ENCODE results near the gene MUSTN1. TPM values are rescaled to one million over a fixed set of nuclear protein-coding genes. Genes with fewer than 3 reads are reported as not detected.

MUSTN1 gene
- total and polyA plus RNA-seq, 2 donors (not counting 3 experiments of a cell fraction or from before 2014, with no cell fraction given), result 1.1 to 2.2 TPM

GRCh38 chr3:52791928-52792327, 42.9 kb downstream of the MUSTN1 start:
- BruUV-seq (replicated peaks), result no TSS peak
- ChIA-PET CTCF (interaction anchor here (0.9 to 2.3 kb wide), 4 partner anchors 9 to 87 kb away, joined by 3 to 5 read pairs (median 4); no protein-coding TSS in a partner anchor), POLR2A (no interaction called here)
- no peak overlapping the region for H3K4me2 ChIP-seq (ENCODE audit: insufficient read depth, low read length)
- no peak for FAIRE-seq
- intact Hi-C loops (cut with micrococcal nuclease) (no loop called here), dilution Hi-C loops (cut with MboI; ENCODE audit: extremely low pct_ligation_motif_present, low sequenced_read_pairs) (no loop called here)
- no peak overlapping the region for H2AFZ ChIP-seq (ENCODE audit: low read depth, low read length)
- no peak for DNase-seq (ENCODE audit: low read depth, low spot score)
- H3K36me3 ChIP-seq (ENCODE audit: control insufficient read depth in 2 of 2, extremely low read depth in 1 of 2, insufficient read depth in 2 of 2, low read length in 2 of 2), result no peaks in the 10 kb centered on the region
- no peak for TF ChIP-seq MAX (IDR thresholded peaks at IDR 0.05; ENCODE audit: insufficient read depth, insufficient read length)
- no peak for TF ChIP-seq GATA2 (IDR thresholded peaks at IDR 0.05; ENCODE audit: insufficient read depth, insufficient read length, low read depth, low read length)
- no peak for TF ChIP-seq MYC (IDR thresholded peaks at IDR 0.05; ENCODE audit: low read depth, low read length)
- no peak for TF ChIP-seq FOS (IDR thresholded peaks at IDR 0.05; ENCODE audit: borderline replicate concordance, insufficient read depth, low read length)
- no peak for TF ChIP-seq CTCF (IDR thresholded peaks at IDR 0.05; ENCODE audit: extremely low read depth in 1 of 2, insufficient read depth in 1 of 2, low read depth in 1 of 2, low read length in 2 of 2)
- H3K4me3 ChIP-seq (replicated peaks in 1 of 3; ENCODE audit: insufficient read depth in 1 of 3, low read depth in 1 of 3, low read length in 3 of 3), result no peak overlapping the region
- H3K27ac ChIP-seq (ENCODE audit: insufficient read depth, low read depth, low read length), result no peak overlapping the region
- no peaks in the 10 kb centered on the region for H3K4me1 ChIP-seq (ENCODE audit: control insufficient read depth, extremely low read depth, insufficient read depth, low read length)
- no peaks in the 10 kb centered on the region for H3K79me2 ChIP-seq (ENCODE audit: control insufficient read depth, insufficient read depth, low read length)
- H3K9me3 ChIP-seq (replicated peaks; ENCODE audit: control insufficient read depth, insufficient read depth, low read length), result no peaks in the 10 kb centered on the region
- no peaks in the 10 kb centered on the region for H4K20me1 ChIP-seq (replicated peaks; ENCODE audit: control insufficient read depth, extremely low read depth, insufficient read depth, low read length)
- no peaks in the 10 kb centered on the region for H3K27me3 ChIP-seq (ENCODE audit: control insufficient read depth in 2 of 2, insufficient read depth in 2 of 2, low read length in 2 of 2)
- H3K9me1 ChIP-seq (replicated peaks; ENCODE audit: control insufficient read depth, extremely low read depth, insufficient read depth, low read length), result no peaks in the 10 kb centered on the region
- H3K9ac ChIP-seq (replicated peaks; ENCODE audit: extremely low read depth, insufficient read depth, low read length), result no peak overlapping the region

DNA sequence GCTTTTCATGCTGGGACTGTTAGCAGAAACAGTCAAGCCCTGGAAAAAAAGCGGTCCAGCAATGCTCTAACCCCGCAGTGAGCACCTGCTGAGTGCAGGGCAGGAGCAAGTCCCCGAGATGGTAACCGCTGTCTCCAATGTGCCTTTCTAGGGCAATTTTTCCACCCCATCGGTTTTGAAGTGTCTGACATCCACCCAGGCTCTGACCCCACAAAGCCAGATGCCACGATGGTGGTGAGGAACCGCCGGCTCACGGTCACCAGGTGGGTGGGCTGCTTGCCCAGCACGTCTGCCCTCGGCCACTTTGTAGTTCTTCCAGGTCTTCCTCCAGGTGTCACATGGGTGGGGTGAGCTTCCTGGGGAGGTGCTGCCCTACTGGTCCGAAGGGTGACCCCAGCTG, 43.5 kb downstream of the MUSTN1 start:
- Histone ChIP-seq H3K4me2 (ENCODE audit: insufficient read depth, low read length) (no peak overlapping the region), H3K9ac (replicated peaks; ENCODE audit: extremely low read depth, insufficient read depth, low read length) (no peak overlapping the region), H4K20me1 (replicated peaks; ENCODE audit: control insufficient read depth, extremely low read depth, insufficient read depth, low read length) (no peaks in the 10 kb centered on the region), H3K27me3 (ENCODE audit: control insufficient read depth in 2 of 2, insufficient read depth in 2 of 2, low read length in 2 of 2) (no peaks in the 10 kb centered on the region), H3K4me3 (replicated peaks in 1 of 3; ENCODE audit: insufficient read depth in 1 of 3, low read depth in 1 of 3, low read length in 3 of 3) (no peak overlapping the region), H3K79me2 (ENCODE audit: control insufficient read depth, insufficient read depth, low read length) (no peaks in the 10 kb centered on the region), H3K27ac (ENCODE audit: insufficient read depth, low read depth, low read length) (no peak overlapping the region), H3K4me1 (ENCODE audit: control insufficient read depth, extremely low read depth, insufficient read depth, low read length) (no peaks in the 10 kb centered on the region), H3K9me3 (replicated peaks; ENCODE audit: control insufficient read depth, insufficient read depth, low read length) (no peaks in the 10 kb centered on the region), H2AFZ (ENCODE audit: low read depth, low read length) (no peak overlapping the region), H3K9me1 (replicated peaks; ENCODE audit: control insufficient read depth, extremely low read depth, insufficient read depth, low read length) (no peaks in the 10 kb centered on the region), H3K36me3 (ENCODE audit: control insufficient read depth in 2 of 2, extremely low read depth in 1 of 2, insufficient read depth in 2 of 2, low read length in 2 of 2) (no peaks in the 10 kb centered on the region)
- intact Hi-C loops (cut with micrococcal nuclease), result no loop called here
- POLR2A ChIA-PET, result no interaction called here
- BruUV-seq (replicated peaks), result no TSS peak
- CTCF ChIA-PET, result interaction anchor here (0.9 to 1.6 kb wide), 2 partner anchors 8 to 88 kb away, joined by 3 to 4 read pairs; no protein-coding TSS in a partner anchor
- no peak for FAIRE-seq
- dilution Hi-C loops (cut with MboI; ENCODE audit: extremely low pct_ligation_motif_present, low sequenced_read_pairs), result no loop called here
- no peak for TF ChIP-seq MYC (IDR thresholded peaks at IDR 0.05; ENCODE audit: low read depth, low read length)
- no peak for TF ChIP-seq CTCF (IDR thresholded peaks at IDR 0.05; ENCODE audit: extremely low read depth in 1 of 2, insufficient read depth in 1 of 2, low read depth in 1 of 2, low read length in 2 of 2)
- TF ChIP-seq FOS (IDR thresholded peaks at IDR 0.05; ENCODE audit: borderline replicate concordance, insufficient read depth, low read length), result no peak
- no peak for TF ChIP-seq EZH2 (IDR thresholded peaks at IDR 0.05; ENCODE audit: borderline replicate concordance, low read depth, low read length, severe bottlenecking)
- no peak for TF ChIP-seq JUN (IDR thresholded peaks at IDR 0.05; ENCODE audit: borderline replicate concordance, insufficient read depth, insufficient read length, low read depth)
- TF ChIP-seq POLR2AphosphoS5 (IDR thresholded peaks at IDR 0.05; ENCODE audit: insufficient read depth, low read depth, low read length), result no peak
- TF ChIP-seq GATA2 (IDR thresholded peaks at IDR 0.05; ENCODE audit: insufficient read depth, insufficient read length, low read depth, low read length), result no peak
- no peak for TF ChIP-seq MAX (IDR thresholded peaks at IDR 0.05; ENCODE audit: insufficient read depth, insufficient read length)
- TF ChIP-seq POLR2A (IDR thresholded peaks at IDR 0.05; ENCODE audit: low read depth, low read length), result no peak
- no peak for DNase-seq (ENCODE audit: low read depth, low spot score)
